GM13976 (cell line): ENCODE data around the gene ATP6V0A4.

Source experiments
- DNase-seq: peaks from one replicate; pipeline ENCODE4 v3.0.0; 2012; ENCODE audit warnings: low spot score
- CTCF ChIP-seq: IDR thresholded peaks from 2 replicates; pipeline ENCODE4 v1.5.1; 2012; ENCODE audit warnings: borderline replicate concordance, mild to moderate bottlenecking; ENCODE audit not compliant: insufficient read depth; ENCODE audit errors: extremely low read depth, missing control alignments, control extremely low read depth
- in situ Hi-C: fragments of 300-500 bp; cut with MboI; formaldehyde crosslinking; loops from one replicate; pipeline ENCODE4 v1.12.0; 2022; ENCODE audit warnings: low sequenced_read_pairs, mixed read lengths, inconsistent platforms; ENCODE audit not compliant: unreplicated experiment

The ATP6V0A4 gene

DNA sequence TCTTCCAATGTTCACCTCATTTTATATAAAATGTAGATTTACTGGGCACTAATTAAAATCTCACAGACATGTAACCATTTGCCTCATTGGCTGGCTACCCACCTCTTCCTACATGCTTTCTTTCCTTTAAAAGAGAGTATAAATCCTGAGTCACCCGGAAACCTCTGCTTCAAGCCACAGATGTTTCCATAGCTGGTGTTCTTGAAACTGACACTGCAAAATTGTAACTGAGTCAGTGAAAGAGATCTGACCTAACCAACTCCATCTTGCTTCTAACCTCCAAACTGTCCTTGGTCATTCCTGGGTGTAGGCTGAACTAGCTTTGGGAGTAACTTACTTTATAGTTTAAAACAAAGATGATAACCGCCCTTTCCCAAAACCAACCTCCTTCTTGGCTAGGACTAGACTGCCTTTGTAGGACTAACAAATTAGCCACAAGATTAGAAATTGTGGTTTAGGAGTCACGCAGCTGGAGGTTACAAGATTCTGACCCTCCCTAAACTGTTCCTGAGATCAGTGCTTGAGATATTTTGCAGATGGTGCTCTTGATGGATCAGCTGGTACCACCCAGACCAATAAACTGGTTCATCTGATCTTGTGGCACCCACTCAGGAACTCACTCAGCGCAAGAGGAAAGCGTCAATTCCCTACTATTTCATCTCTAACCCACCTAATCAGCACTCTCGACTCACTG, 130.3 kb downstream of the ATP6V0A4 start:
- in situ Hi-C loops = no loop called here
- TF ChIP-seq CTCF = no peak
- no peak for DNase-seq

GRCh38 chr7:138666385-138666784, 131.6 kb downstream of the ATP6V0A4 start:
- no peak for DNase-seq
- no peak for TF ChIP-seq CTCF
- in situ Hi-C loops = no loop called here

GRCh38 chr7:138665669-138666140, 132.3 kb downstream of the ATP6V0A4 start:
- in situ Hi-C loops = no loop called here

GRCh38 chr7:138665249-138665648, 132.7 kb downstream of the ATP6V0A4 start:
- in situ Hi-C loops = no loop called here
- no peak for DNase-seq
- TF ChIP-seq CTCF = no peak

More at GRCh38 chr7:138665669-138666140, 132.3 kb downstream of the ATP6V0A4 start:
- DNase-seq = no peak
- no peak for TF ChIP-seq CTCF

- in situ Hi-C loops = no loop called here
- no peak for TF ChIP-seq CTCF
- no peak for DNase-seq
These were observed 134.0 kb downstream of the ATP6V0A4 start for GRCh38 chr7:138663725-138664710.

DNA sequence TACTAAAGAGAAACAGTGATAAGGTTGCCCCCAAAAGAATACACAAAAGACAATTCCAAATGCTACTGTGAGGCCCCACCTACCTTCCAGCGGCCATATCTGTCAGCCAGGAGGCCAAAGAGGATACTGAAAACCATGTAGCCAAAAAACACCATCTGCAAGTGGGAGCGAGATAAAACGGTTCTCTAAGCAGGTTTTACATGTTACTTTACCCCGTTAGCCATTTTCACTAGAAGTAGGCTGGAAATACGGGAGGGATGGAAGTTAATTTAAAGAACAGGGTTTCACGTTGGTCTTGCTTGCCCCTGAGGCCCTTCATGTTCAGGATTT, 135.0 kb downstream of the ATP6V0A4 start:
- in situ Hi-C loops = no loop called here
- no peak for TF ChIP-seq CTCF
- no peak for DNase-seq
